Activated T-helper 2 cell treated with anti-CD3 and anti-CD28 coated beads, Interferon-gamma antibody, Interleukin-2, Interleukin-4, amounts not matched to agents 10 μg/mL and 5 μg/mL and 100 μg/mL, durations not matched to agents 14 hours and 24 hours and 36 hours (primary cell): ENCODE data around the gene FOXO3. TPM values are rescaled to one million over a fixed set of nuclear protein-coding genes. Genes with fewer than 3 reads are reported as not detected.
"Not testable (repeated sequence)": the region's sequence is repeated elsewhere in the genome, so short reads cannot be mapped to it uniquely, and the experiment has no call there.

Experiments
- DNase-seq: peaks from one replicate; pipeline ENCODE4 v3.0.0; 2021; ENCODE audit warnings: low spot score
- H3K27ac Mint-ChIP-seq: one replicate; pipeline ENCODE4 v1.8.0; 2021; ENCODE audit warnings: mixed read lengths
- H3K27me3 Mint-ChIP-seq: one replicate; pipeline ENCODE4 v1.8.0; 2021; ENCODE audit warnings: low read depth, mixed read lengths
- H3K36me3 Mint-ChIP-seq: one replicate; pipeline ENCODE4 v1.8.0; 2021; ENCODE audit warnings: low read depth, mixed read lengths
- H3K4me1 Mint-ChIP-seq: one replicate; pipeline ENCODE4 v1.8.0; 2021; ENCODE audit warnings: low read depth, mixed read lengths
- H3K4me3 Mint-ChIP-seq: one replicate; pipeline ENCODE4 v1.8.0; 2021; ENCODE audit warnings: low read depth, mild to moderate bottlenecking, moderate library complexity, mixed read lengths
- H3K9me3 Mint-ChIP-seq: one replicate; pipeline ENCODE4 v1.8.0; 2021; ENCODE audit warnings: mixed read lengths
- intact Hi-C: fragments of 100-400 bp; cut with micrococcal nuclease; formaldehyde crosslinking; loops from one replicate; pipeline ENCODE4 v1.15.1; 2023
- total RNA-seq: library from RNA; stranded (reverse); gene quantifications from 2 replicates; pipeline ENCODE4 v1.2.3, GENCODE V29; 2022

Gene FOXO3
- total RNA-seq, 1 donor from 2014 or later = 4.7 TPM

- Mint-ChIP-seq H3K27me3 (peaks cover 5% of the 10 kb centered on the region), H3K4me1 (peaks cover 13% of the 10 kb centered on the region), H3K27ac (no peak overlapping the region), H3K9me3 (no peaks in the 10 kb centered on the region), H3K36me3 (peaks cover 4% of the 10 kb centered on the region), H3K4me3 (no peak overlapping the region)
- DNase-seq = no peak
- intact Hi-C loops = no loop called here
These were observed 111.1 kb downstream of the FOXO3 start for GRCh38 chr6:108671790-108672189.

GRCh38 chr6:108672641-108673040, 111.9 kb downstream of the FOXO3 start:
- H3K27me3 Mint-ChIP-seq = peaks cover 5% of the 10 kb centered on the region
- H3K4me1 Mint-ChIP-seq = peaks cover 4% of the 10 kb centered on the region

GRCh38 chr6:108673153-108673552, 112.4 kb downstream of the FOXO3 start:
- peaks cover 3% of the 10 kb centered on the region for H3K36me3 Mint-ChIP-seq
- no peak for DNase-seq
- intact Hi-C loops = no loop called here
- H3K27ac Mint-ChIP-seq = no peak overlapping the region
- H3K4me3 Mint-ChIP-seq = no peak overlapping the region
- H3K4me1 Mint-ChIP-seq = peaks cover 3% of the 10 kb centered on the region
- no peaks in the 10 kb centered on the region for H3K9me3 Mint-ChIP-seq
- H3K27me3 Mint-ChIP-seq = peaks cover 5% of the 10 kb centered on the region

More at GRCh38 chr6:108672641-108673040, 111.9 kb downstream of the FOXO3 start:
- H3K9me3 Mint-ChIP-seq = no peaks in the 10 kb centered on the region
- H3K4me3 Mint-ChIP-seq = no peak overlapping the region
- peaks cover 4% of the 10 kb centered on the region for H3K36me3 Mint-ChIP-seq
- no peak overlapping the region for H3K27ac Mint-ChIP-seq
- intact Hi-C loops = no loop called here
- no peak for DNase-seq

- Mint-ChIP-seq H3K9me3 (no peaks in the 10 kb centered on the region), H3K27ac (no peak overlapping the region), H3K36me3 (no peaks in the 10 kb centered on the region), H3K4me3 (no peak overlapping the region), H3K4me1 (peaks cover 3% of the 10 kb centered on the region), H3K27me3 (peaks cover 5% of the 10 kb centered on the region)
- no peak for DNase-seq
- intact Hi-C loops = no loop called here
These were observed 112.9 kb downstream of the FOXO3 start for GRCh38 chr6:108673602-108674001.

- peaks cover 5% of the 10 kb centered on the region for H3K27me3 Mint-ChIP-seq
- H3K27ac Mint-ChIP-seq = no peak overlapping the region
- intact Hi-C loops = no loop called here
These were observed 114.8 kb downstream of the FOXO3 start for GRCh38 chr6:108675226-108676200.

GRCh38 chr6:108676555-108676954, 115.8 kb downstream of the FOXO3 start:
- intact Hi-C loops = no loop called here
- no peak for DNase-seq
- H3K9me3 Mint-ChIP-seq = no peaks in the 10 kb centered on the region
- H3K27ac Mint-ChIP-seq = no peak overlapping the region
- H3K4me3 Mint-ChIP-seq = no peak overlapping the region
- no peaks in the 10 kb centered on the region for H3K36me3 Mint-ChIP-seq
- peaks cover 3% of the 10 kb centered on the region for H3K4me1 Mint-ChIP-seq
- peaks cover 5% of the 10 kb centered on the region for H3K27me3 Mint-ChIP-seq

More at GRCh38 chr6:108675226-108676200, 114.8 kb downstream of the FOXO3 start:
- no peak for DNase-seq
- Mint-ChIP-seq H3K36me3 (no peaks in the 10 kb centered on the region), H3K4me1 (peaks cover 3% of the 10 kb centered on the region), H3K9me3 (no peaks in the 10 kb centered on the region), H3K4me3 (no peak overlapping the region)

- Mint-ChIP-seq H3K4me1 (peaks cover 3% of the 10 kb centered on the region), H3K36me3 (no peaks in the 10 kb centered on the region), H3K27ac (no peak overlapping the region), H3K9me3 (no peaks in the 10 kb centered on the region), H3K4me3 (no peak overlapping the region), H3K27me3 (peaks cover 5% of the 10 kb centered on the region)
- intact Hi-C loops = no loop called here
- DNase-seq = no peak
These were observed 116.6 kb downstream of the FOXO3 start for GRCh38 chr6:108677357-108677756.

- H3K27ac Mint-ChIP-seq = no peak overlapping the region
- intact Hi-C loops = no loop called here
These were observed 117.2 kb downstream of the FOXO3 start for GRCh38 chr6:108677894-108678293.

GRCh38 chr6:108680314-108680713, 119.6 kb downstream of the FOXO3 start:
- H3K4me3 Mint-ChIP-seq, H3K36me3 Mint-ChIP-seq, intact Hi-C loops, H3K4me1 Mint-ChIP-seq, DNase-seq, H3K9me3 Mint-ChIP-seq, H3K27me3 Mint-ChIP-seq, H3K27ac Mint-ChIP-seq: not testable (repeated sequence)

More at GRCh38 chr6:108677894-108678293, 117.2 kb downstream of the FOXO3 start:
- Mint-ChIP-seq H3K36me3 (no peaks in the 10 kb centered on the region), H3K4me1 (peaks cover 3% of the 10 kb centered on the region), H3K9me3 (no peaks in the 10 kb centered on the region), H3K27me3 (peaks cover 5% of the 10 kb centered on the region), H3K4me3 (no peak overlapping the region)
- DNase-seq = no peak

- H3K27me3 Mint-ChIP-seq, intact Hi-C loops, H3K4me3 Mint-ChIP-seq, H3K27ac Mint-ChIP-seq, H3K9me3 Mint-ChIP-seq, DNase-seq, H3K36me3 Mint-ChIP-seq, H3K4me1 Mint-ChIP-seq: not testable (repeated sequence)
These were observed 121.0 kb downstream of the FOXO3 start for GRCh38 chr6:108681721-108682120.

- H3K9me3 Mint-ChIP-seq, H3K4me1 Mint-ChIP-seq, H3K36me3 Mint-ChIP-seq, intact Hi-C loops, DNase-seq, H3K27ac Mint-ChIP-seq, H3K4me3 Mint-ChIP-seq, H3K27me3 Mint-ChIP-seq: not testable (repeated sequence)
These were observed 121.8 kb downstream of the FOXO3 start for GRCh38 chr6:108682383-108683119.

GRCh38 chr6:108683976-108684375, 123.3 kb downstream of the FOXO3 start:
- H3K36me3 Mint-ChIP-seq, H3K4me1 Mint-ChIP-seq, H3K4me3 Mint-ChIP-seq, DNase-seq, H3K27ac Mint-ChIP-seq, intact Hi-C loops, H3K9me3 Mint-ChIP-seq, H3K27me3 Mint-ChIP-seq: not testable (repeated sequence)
